ENCODE data around the gene TMEM62. TPM values are rescaled to one million over a fixed set of nuclear protein-coding genes. Genes with fewer than 3 reads are reported as not detected.
A peak's percentile ranks its signal among the peaks of the same experiment; 100 is the strongest.

Gene TMEM62
- total and polyA plus RNA-seq, 2 experiments from 2014 or later, result 6.5 to 11.2 TPM

GRCh38 chr15:43093026-43093425 lies 40.4 kb upstream of the TMEM62 start:
- H3K27ac ChIP-seq, result peak overlapping the region; percentile 6; the same call in 1 of the 2 replicates
- no peak overlapping the region for H3K9ac ChIP-seq
- H3K4me3 ChIP-seq, result no peak overlapping the region
- H3K4me2 ChIP-seq (ENCODE audit: unreplicated experiment), result no peak overlapping the region
- peaks cover 99% of the 10 kb centered on the region for H3K79me2 ChIP-seq (ENCODE audit: insufficient read depth)
- in situ Hi-C loops (cut with MboI), result no loop called here
- H3K9me3 ChIP-seq (ENCODE audit: low read depth), result no peaks in the 10 kb centered on the region
- no peaks in the 10 kb centered on the region for H3K9me2 ChIP-seq (ENCODE audit: insufficient read depth)
- no peaks in the 10 kb centered on the region for H3K27me3 ChIP-seq (replicated peaks; ENCODE audit: insufficient read depth)
- peaks cover 26% of the 10 kb centered on the region for H3K4me1 ChIP-seq (ENCODE audit: insufficient read depth)
- peaks cover 23% of the 10 kb centered on the region for H3F3A ChIP-seq (ENCODE audit: insufficient read depth)
- no peak overlapping the region for H2AFZ ChIP-seq
- peak; percentile 6 for DNase-seq
- H3K36me3 ChIP-seq (ENCODE audit: low read depth), result peaks cover 3% of the 10 kb centered on the region; the same call in 1 of the 2 replicates
- WGBS, 2 experiments (ENCODE audit: low coverage in 1 of 2, low lambda C conversion rate in 2 of 2, missing lambda C conversion rate in 2 of 2), result 94 to 100% methylated on average over 1 of the region's 1 CpG
- H4K20me1 ChIP-seq (ENCODE audit: insufficient read depth), result no peaks in the 10 kb centered on the region
- TF ChIP-seq EZH2phosphoT487 (IDR thresholded peaks at IDR 0.05; ENCODE audit: insufficient read depth, low read depth) (no peak), EZH2 (IDR thresholded peaks at IDR 0.05; ENCODE audit: insufficient read depth, poor library complexity, severe bottlenecking) (no peak)

DNA sequence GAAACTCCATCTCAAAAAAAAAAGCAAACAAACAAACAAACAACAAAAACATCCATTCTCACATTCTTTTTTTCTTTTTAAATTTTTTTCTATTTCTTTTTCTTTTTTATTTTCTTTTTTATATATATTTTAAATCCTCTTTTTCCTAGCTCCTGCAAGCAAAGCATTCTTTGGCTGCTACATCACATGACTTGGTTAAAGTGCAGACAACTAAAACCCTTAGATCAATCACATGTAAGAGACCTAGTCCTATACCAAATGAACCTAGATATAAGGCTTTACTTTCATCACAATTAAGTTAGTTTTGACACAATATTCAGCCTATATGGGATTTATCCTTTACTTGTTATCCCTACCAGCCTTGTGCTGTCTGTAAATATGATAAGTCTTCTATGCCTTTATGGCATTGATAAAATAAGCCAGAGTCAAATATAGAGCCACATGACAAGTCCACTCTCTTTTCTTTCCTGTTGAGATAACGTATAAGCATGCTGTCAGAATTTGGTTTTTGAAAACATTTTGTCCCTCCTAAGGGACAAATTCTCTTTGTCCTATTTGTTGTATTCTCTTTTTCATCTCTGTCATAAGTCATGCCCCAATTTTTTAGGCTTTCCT lies 38.9 kb upstream of the TMEM62 start:
- Histone ChIP-seq H3K27me3 (replicated peaks; ENCODE audit: insufficient read depth) (no peaks in the 10 kb centered on the region), H3K9me3 (ENCODE audit: low read depth) (no peaks in the 10 kb centered on the region), H2AFZ (no peak overlapping the region), H3K4me1 (ENCODE audit: insufficient read depth) (peaks cover 26% of the 10 kb centered on the region), H4K20me1 (ENCODE audit: insufficient read depth) (no peaks in the 10 kb centered on the region), H3K27ac (no peak overlapping the region), H3K9me2 (ENCODE audit: insufficient read depth) (no peaks in the 10 kb centered on the region), H3K36me3 (ENCODE audit: low read depth) (peaks cover 3% of the 10 kb centered on the region; the same call in 1 of the 2 replicates), H3K4me2 (ENCODE audit: unreplicated experiment) (no peak overlapping the region), H3F3A (ENCODE audit: insufficient read depth) (peaks cover 23% of the 10 kb centered on the region), H3K79me2 (ENCODE audit: insufficient read depth) (peaks cover 99% of the 10 kb centered on the region), H3K4me3 (no peak overlapping the region), H3K9ac (no peak overlapping the region)
- no peak for TF ChIP-seq EZH2phosphoT487 (IDR thresholded peaks at IDR 0.05; ENCODE audit: insufficient read depth, low read depth)
- TF ChIP-seq EZH2 (IDR thresholded peaks at IDR 0.05; ENCODE audit: insufficient read depth, poor library complexity, severe bottlenecking), result no peak
- no peak for DNase-seq
- in situ Hi-C loops (cut with MboI), result no loop called here
- WGBS, 2 experiments (ENCODE audit: low coverage in 1 of 2, low lambda C conversion rate in 2 of 2, missing lambda C conversion rate in 2 of 2), result 96 to 100% methylated on average over 1 of the region's 1 CpG

DNA sequence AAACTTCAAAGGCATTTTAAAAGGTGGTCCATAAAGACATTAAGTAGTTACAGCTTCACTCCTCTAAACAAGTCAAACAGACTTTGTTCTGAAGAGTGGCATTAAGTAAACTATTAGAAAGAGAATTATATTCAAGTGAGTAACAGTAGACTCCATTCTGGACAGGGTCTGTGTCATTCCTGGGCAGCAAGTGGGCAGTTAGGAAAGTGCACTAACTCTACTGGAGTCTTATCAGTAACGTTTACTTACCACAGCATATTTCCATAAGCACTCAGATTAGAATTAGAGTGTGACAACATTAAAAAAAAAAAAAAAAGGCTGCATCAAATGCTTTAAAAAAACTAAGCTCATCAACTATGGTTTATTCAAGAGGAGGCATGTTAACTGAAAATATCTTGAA lies 38.1 kb upstream of the TMEM62 start:
- H3K4me2 ChIP-seq (ENCODE audit: unreplicated experiment), result no peak overlapping the region
- 36 to 38% methylated on average over 1 of the region's 1 CpG for WGBS, 2 experiments (ENCODE audit: low coverage in 1 of 2, low lambda C conversion rate in 2 of 2, missing lambda C conversion rate in 2 of 2)

GRCh38 chr15:43095708-43096347 lies 37.6 kb upstream of the TMEM62 start:
- TF ChIP-seq EZH2phosphoT487 (IDR thresholded peaks at IDR 0.05; ENCODE audit: insufficient read depth, low read depth) (no peak), EZH2 (IDR thresholded peaks at IDR 0.05; ENCODE audit: insufficient read depth, poor library complexity, severe bottlenecking) (no peak)
- H3K36me3 ChIP-seq (ENCODE audit: low read depth), result peaks cover 3% of the 10 kb centered on the region; the same call in 1 of the 2 replicates
- H3K79me2 ChIP-seq (ENCODE audit: insufficient read depth), result peaks cover 100% of the 10 kb centered on the region
- H3K4me2 ChIP-seq (ENCODE audit: unreplicated experiment), result no peak overlapping the region
- H3K4me3 ChIP-seq, result no peak overlapping the region
- no peaks in the 10 kb centered on the region for H4K20me1 ChIP-seq (ENCODE audit: insufficient read depth)
- H2AFZ ChIP-seq, result no peak overlapping the region
- H3K9me3 ChIP-seq (ENCODE audit: low read depth), result no peaks in the 10 kb centered on the region
- H3F3A ChIP-seq (ENCODE audit: insufficient read depth), result peaks cover 23% of the 10 kb centered on the region
- peaks cover 26% of the 10 kb centered on the region for H3K4me1 ChIP-seq (ENCODE audit: insufficient read depth)
- 93% methylated on average over 8 of the region's 8 CpGs for WGBS, 2 experiments (ENCODE audit: low coverage in 1 of 2, low lambda C conversion rate in 2 of 2, missing lambda C conversion rate in 2 of 2)
- H3K27me3 ChIP-seq (replicated peaks; ENCODE audit: insufficient read depth), result no peaks in the 10 kb centered on the region
- no peaks in the 10 kb centered on the region for H3K9me2 ChIP-seq (ENCODE audit: insufficient read depth)
- H3K27ac ChIP-seq, result peak overlapping the region; percentile 6; the same call in 1 of the 2 replicates
- H3K9ac ChIP-seq, result no peak overlapping the region
- peak; percentile 51 for DNase-seq
- in situ Hi-C loops (cut with MboI), result no loop called here

More for the DNA sequence above, 38.1 kb upstream of the TMEM62 start:
- H3K9me2 ChIP-seq (ENCODE audit: insufficient read depth), result no peaks in the 10 kb centered on the region
- no peaks in the 10 kb centered on the region for H3K9me3 ChIP-seq (ENCODE audit: low read depth)
- no peak overlapping the region for H2AFZ ChIP-seq
- no peaks in the 10 kb centered on the region for H3K27me3 ChIP-seq (replicated peaks; ENCODE audit: insufficient read depth)
- no peaks in the 10 kb centered on the region for H4K20me1 ChIP-seq (ENCODE audit: insufficient read depth)
- in situ Hi-C loops (cut with MboI), result no loop called here
- H3K9ac ChIP-seq, result no peak overlapping the region
- peaks cover 26% of the 10 kb centered on the region for H3K4me1 ChIP-seq (ENCODE audit: insufficient read depth)
- no peak overlapping the region for H3K4me3 ChIP-seq
- peaks cover 3% of the 10 kb centered on the region; the same call in 1 of the 2 replicates for H3K36me3 ChIP-seq (ENCODE audit: low read depth)
- peaks cover 100% of the 10 kb centered on the region for H3K79me2 ChIP-seq (ENCODE audit: insufficient read depth)
- H3K27ac ChIP-seq, result 0 out of 2 replicates have a peak overlapping the region, but pooled peaks have one; percentile 19
- no peak for TF ChIP-seq EZH2phosphoT487 (IDR thresholded peaks at IDR 0.05; ENCODE audit: insufficient read depth, low read depth)
- TF ChIP-seq EZH2 (IDR thresholded peaks at IDR 0.05; ENCODE audit: insufficient read depth, poor library complexity, severe bottlenecking), result no peak
- peak; percentile 52 for DNase-seq
- H3F3A ChIP-seq (ENCODE audit: insufficient read depth), result peaks cover 23% of the 10 kb centered on the region

All from GM23248 (cell line).